ENCODE measurements around the gene CSNK2B.

Gene CSNK2B

GRCh38 chr6:31665501-31666336, at the start of gene CSNK2B:
CSNK2B (plus strand) TSS chr6:31666080; CDS start chr6:31666832, 752 bp downstream.
- DNase-seq (ENCODE audit: low spot score): peak; percentile 97

GRCh38 chr6:31617010-31617409, 48.9 kb upstream of the CSNK2B start:
- no peak for DNase-seq (ENCODE audit: low spot score)

GRCh38 chr6:31619805-31620585, 45.9 kb upstream of the CSNK2B start:
- peak; percentile 98 for DNase-seq (ENCODE audit: low spot score)

DNA sequence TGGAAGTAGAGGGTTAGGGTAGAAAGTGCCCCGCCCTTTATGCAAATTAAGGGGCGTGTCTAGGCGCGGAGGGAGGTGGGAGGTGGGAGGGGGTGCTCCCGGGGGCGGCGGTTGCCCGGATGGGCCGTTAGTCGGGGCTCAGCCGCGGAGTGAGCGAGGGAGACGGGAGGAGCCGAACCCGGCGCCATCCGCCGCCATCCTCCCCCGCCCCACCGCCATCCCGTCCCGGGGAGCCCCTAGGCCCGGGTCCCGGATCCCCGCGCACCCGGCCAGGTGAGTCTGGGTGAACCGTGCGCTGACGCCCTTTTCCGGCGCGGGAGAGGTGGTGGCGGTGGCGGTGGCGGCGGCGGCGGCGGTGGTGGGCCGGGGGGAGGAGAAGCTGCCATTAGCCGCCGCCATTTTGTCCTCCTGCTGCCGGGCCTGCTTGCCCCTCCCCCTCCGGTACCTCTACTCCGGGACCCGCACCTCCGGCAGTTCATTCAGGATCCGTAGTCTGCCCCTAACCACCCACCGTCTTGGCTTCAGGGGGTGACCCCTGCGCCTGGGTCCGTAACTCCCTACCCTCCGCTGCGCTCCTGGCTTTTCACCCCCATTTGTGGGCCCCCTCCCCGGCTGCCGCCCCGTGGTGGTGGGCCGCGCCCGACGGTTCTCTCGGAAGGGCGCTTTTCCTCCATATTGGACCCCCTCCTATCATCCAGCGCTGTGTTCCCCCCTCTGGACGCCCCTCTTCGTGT, 45.1 kb upstream of the CSNK2B start, which contains the start of gene PRRC2A:
PRRC2A (plus strand) TSS at position 130 of the 734 bp plus-strand sequence. CDS start 2,075 bp downstream, outside the sequence.
- no peak for DNase-seq (ENCODE audit: low spot score)

DNA sequence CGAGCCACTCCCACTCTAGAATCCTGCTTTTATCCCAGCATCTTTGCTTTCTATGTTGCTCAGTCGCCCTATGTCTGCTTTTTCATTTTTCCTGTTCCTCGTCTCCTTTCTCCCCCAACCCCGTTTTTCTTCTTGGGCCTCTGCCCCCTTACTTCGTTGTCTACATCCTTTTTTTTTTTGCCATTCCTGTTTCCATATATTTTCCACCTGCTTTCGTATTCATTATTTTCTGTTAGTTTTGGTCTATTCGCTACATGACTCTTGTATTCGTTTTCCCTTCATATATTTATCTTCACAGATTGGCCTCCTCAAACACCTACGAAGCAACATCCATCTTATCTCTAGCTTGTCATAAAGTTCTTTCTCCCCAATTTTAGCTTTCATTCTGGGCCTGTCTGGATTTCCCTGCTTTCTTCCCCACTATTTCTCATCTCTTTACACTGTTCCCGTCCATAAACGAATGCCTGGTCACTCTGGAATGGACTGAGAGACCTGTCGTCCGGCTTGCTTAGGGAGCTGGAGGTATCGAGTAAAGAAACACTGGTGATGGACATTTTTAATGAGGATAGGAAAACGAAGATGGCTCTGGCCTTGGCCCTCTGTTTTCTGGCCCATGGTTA, 44.5 kb upstream of the CSNK2B start:
- DNase-seq (ENCODE audit: low spot score): no peak

DNA sequence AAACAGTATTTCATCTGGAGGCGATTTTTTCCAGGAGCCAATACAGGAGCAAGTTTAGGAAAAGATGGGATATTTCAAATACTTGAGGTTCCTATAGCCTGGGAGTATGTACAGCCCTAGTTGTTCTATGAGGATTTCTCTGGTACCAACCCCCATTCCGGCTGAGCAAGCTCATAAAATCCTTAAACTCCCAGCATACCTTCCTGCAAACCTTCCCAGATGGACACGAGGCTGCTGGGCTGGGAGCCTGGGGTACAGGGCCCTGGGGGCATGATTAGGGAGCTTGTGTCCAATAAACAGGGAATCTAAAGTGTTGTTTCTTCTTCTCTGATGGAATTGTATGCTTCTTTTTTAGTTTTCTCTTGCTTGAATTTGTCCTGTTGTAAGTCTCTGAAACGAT, 43.9 kb upstream of the CSNK2B start:
- DNase-seq (ENCODE audit: low spot score): no peak

GRCh38 chr6:31622684-31623091, 43.2 kb upstream of the CSNK2B start:
- DNase-seq (ENCODE audit: low spot score): no peak

GRCh38 chr6:31624070-31624469, 41.8 kb upstream of the CSNK2B start:
- no peak for DNase-seq (ENCODE audit: low spot score)

DNA sequence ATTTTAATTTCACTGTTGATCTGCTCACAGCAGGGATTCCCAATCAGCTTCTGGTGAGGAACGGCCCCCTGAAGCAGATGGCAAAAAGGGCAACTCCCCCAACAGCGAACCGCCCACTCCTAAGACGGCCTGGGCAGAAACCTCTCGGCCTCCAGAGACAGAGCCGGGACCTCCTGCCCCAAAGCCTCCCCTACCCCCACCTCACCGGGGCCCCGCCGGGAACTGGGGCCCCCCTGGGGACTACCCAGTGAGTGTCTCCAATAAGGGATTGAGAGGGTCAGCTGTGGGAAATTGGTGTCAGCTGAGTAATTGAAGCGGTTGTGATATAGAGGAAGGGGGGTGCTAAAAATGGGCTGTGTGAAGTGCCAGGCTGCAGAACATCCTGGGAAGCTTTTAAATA, 38.9 kb upstream of the CSNK2B start:
- DNase-seq (ENCODE audit: low spot score): no peak

- DNase-seq (ENCODE audit: low spot score): no peak
These were observed 38.1 kb upstream of the CSNK2B start for GRCh38 chr6:31627690-31628287.

- DNase-seq (ENCODE audit: low spot score): no peak
These were observed 36.9 kb upstream of the CSNK2B start for GRCh38 chr6:31629014-31629413.

- no peak for DNase-seq (ENCODE audit: low spot score)
These were observed 35.5 kb upstream of the CSNK2B start for GRCh38 chr6:31630177-31630934.

DNA sequence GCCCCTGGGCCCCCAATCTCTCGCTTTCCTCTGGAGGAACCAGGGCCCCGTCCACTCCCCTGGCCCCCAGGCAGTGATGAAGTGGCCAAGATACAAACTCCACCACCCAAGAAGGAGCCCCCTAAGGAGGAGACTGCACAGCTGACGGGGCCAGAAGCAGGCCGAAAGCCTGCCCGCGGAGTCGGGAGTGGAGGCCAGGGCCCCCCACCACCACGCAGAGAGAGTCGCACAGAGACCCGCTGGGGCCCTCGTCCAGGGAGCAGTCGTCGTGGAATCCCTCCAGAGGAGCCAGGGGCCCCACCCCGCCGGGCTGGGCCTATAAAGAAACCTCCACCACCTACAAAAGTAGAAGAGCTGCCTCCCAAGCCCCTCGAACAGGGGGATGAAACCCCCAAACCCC, 34.7 kb upstream of the CSNK2B start:
- no peak for DNase-seq (ENCODE audit: low spot score)

DNA sequence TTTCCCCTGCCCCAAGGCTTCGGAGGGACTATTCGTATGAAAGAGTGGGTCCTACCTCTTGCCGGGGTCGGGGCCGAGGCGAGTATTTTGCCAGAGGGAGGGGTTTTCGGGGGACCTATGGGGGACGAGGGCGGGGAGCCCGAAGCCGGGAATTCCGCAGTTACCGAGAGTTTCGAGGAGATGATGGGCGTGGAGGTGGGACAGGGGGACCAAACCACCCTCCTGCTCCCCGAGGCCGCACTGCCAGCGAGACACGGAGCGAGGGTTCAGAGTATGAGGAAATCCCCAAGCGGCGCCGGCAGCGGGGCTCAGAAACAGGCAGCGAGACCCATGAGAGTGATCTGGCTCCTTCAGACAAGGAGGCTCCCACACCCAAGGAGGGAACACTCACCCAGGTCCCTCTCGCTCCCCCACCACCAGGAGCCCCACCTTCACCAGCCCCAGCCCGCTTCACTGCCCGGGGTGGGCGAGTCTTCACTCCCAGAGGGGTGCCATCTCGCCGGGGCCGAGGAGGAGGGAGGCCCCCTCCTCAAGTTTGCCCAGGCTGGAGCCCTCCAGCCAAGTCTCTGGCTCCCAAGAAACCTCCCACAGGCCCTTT, 34.1 kb upstream of the CSNK2B start:
- no peak for DNase-seq (ENCODE audit: low spot score)

DNA sequence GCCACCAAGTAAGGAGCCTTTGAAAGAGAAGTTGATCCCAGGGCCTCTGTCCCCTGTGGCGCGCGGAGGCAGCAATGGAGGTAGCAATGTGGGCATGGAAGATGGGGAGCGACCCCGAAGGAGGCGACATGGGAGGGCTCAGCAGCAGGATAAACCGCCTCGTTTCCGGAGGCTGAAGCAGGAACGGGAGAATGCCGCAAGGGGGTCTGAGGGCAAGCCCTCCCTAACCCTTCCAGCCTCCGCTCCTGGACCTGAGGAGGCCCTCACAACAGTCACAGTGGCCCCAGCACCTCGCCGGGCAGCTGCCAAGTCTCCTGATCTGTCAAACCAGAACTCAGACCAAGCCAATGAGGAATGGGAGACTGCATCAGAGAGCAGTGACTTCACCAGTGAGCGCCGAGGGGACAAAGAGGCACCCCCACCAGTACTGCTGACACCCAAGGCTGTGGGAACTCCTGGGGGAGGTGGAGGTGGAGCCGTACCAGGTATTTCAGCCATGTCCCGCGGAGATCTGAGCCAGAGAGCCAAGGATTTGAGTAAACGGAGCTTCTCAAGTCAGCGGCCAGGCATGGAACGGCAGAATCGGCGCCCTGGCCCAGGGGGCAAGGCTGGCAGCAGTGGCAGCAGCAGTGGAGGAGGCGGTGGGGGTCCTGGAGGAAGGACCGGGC, 33.5 kb upstream of the CSNK2B start:
- DNase-seq (ENCODE audit: low spot score): no peak

- DNase-seq (ENCODE audit: low spot score): no peak
These were observed 32.4 kb upstream of the CSNK2B start for GRCh38 chr6:31633447-31633846.

- no peak for DNase-seq (ENCODE audit: low spot score)
These were observed 31.7 kb upstream of the CSNK2B start for GRCh38 chr6:31634131-31634530.

- no peak for DNase-seq (ENCODE audit: low spot score)
These were observed 30.8 kb upstream of the CSNK2B start for GRCh38 chr6:31634969-31635575.
